ENCODE results near the gene PLD1. TPM values are rescaled to one million over a fixed set of nuclear protein-coding genes. Genes with fewer than 3 reads are reported as not detected.

The PLD1 gene
- total RNA-seq, 4 donors from 2014 or later, result 15.3 to 55.9 (median 45.4) TPM

- WGBS, 2 donors, result 74 to 75% methylated on average over 10 of the region's 10 CpGs
- Histone ChIP-seq H3K27me3 (no peaks in the 10 kb centered on the region), H3K36me3 (no peaks in the 10 kb centered on the region), H3K4me1 (peaks cover 0 to 43% (median 6%) of the 10 kb centered on the region in 4 donors), H3K9me3 (no peaks in the 10 kb centered on the region), H3K27ac (no peak overlapping the region), H3K4me3 (no peak overlapping the region)
- no peak for DNase-seq (ENCODE audit: low spot score in 2 of 2)
- TF ChIP-seq EP300 (IDR thresholded peaks at IDR 0.05) (no peak), POLR2A (IDR thresholded peaks at IDR 0.05) (no peak), CTCF (IDR thresholded peaks at IDR 0.05) (no peak)
Observed at GRCh38 chr3:171827836-171828458, 17.7 kb upstream of the PLD1 start.

GRCh38 chr3:171827385-171827784 lies 17.1 kb upstream of the PLD1 start:
- Histone ChIP-seq H3K27ac (no peak overlapping the region), H3K4me1 (peaks cover 0 to 43% (median 6%) of the 10 kb centered on the region in 4 donors), H3K9me3 (no peaks in the 10 kb centered on the region), H3K4me3 (no peak overlapping the region), H3K36me3 (no peaks in the 10 kb centered on the region), H3K27me3 (no peaks in the 10 kb centered on the region)
- DNase-seq (ENCODE audit: low spot score in 2 of 2), result no peak
- no peak for TF ChIP-seq EP300 (IDR thresholded peaks at IDR 0.05)
- TF ChIP-seq POLR2A (IDR thresholded peaks at IDR 0.05), result no peak
- no peak for TF ChIP-seq CTCF (IDR thresholded peaks at IDR 0.05)
- WGBS, 2 donors, result 93 to 98% methylated on average over 3 of the region's 3 CpGs

- peak overlapping the region in 3 of 4 donors; percentile 23 to 66 (median 60) for H3K27ac ChIP-seq
- no peaks in the 10 kb centered on the region for H3K9me3 ChIP-seq
- no peaks in the 10 kb centered on the region for H3K27me3 ChIP-seq
- no peaks in the 10 kb centered on the region for H3K36me3 ChIP-seq
- H3K4me1 ChIP-seq, result peaks cover 0 to 39% (median 5%) of the 10 kb centered on the region in 4 donors
- DNase-seq (ENCODE audit: low spot score in 2 of 2), result peak in 1 of 2 donors; percentile 57
- 52 to 54% methylated on average over 5 of the region's 5 CpGs for WGBS, 2 donors
- no peak overlapping the region for H3K4me3 ChIP-seq
- no peak for TF ChIP-seq CTCF (IDR thresholded peaks at IDR 0.05)
- peak in 1 of 2 donors; percentile 89 for TF ChIP-seq EP300 (IDR thresholded peaks at IDR 0.05)
Observed at GRCh38 chr3:171825222-171825828, 15.0 kb upstream of the PLD1 start.

GRCh38 chr3:171824824-171825221 lies 14.5 kb upstream of the PLD1 start:
- no peaks in the 10 kb centered on the region for H3K9me3 ChIP-seq
- 83 to 92% methylated on average over 7 of the region's 7 CpGs for WGBS, 2 donors
- TF ChIP-seq EP300 (IDR thresholded peaks at IDR 0.05) (no peak), POLR2A (IDR thresholded peaks at IDR 0.05) (no peak), CTCF (IDR thresholded peaks at IDR 0.05) (no peak)
- no peak overlapping the region for H3K4me3 ChIP-seq
- peaks cover 0 to 34% (median 3%) of the 10 kb centered on the region in 4 donors for H3K4me1 ChIP-seq
- H3K36me3 ChIP-seq, result no peaks in the 10 kb centered on the region
- no peak for DNase-seq (ENCODE audit: low spot score in 2 of 2)
- H3K27ac ChIP-seq, result peak overlapping the region in 3 of 4 donors; percentile 23 to 66 (median 60)
- no peaks in the 10 kb centered on the region for H3K27me3 ChIP-seq

- 80 to 81% methylated on average over 6 of the region's 6 CpGs for WGBS, 2 donors
- Histone ChIP-seq H3K4me1 (peaks cover 0 to 27% (median 0%) of the 10 kb centered on the region in 4 donors), H3K27me3 (no peaks in the 10 kb centered on the region), H3K9me3 (no peaks in the 10 kb centered on the region), H3K27ac (peak overlapping the region in 1 of 4 donors; percentile 60), H3K36me3 (no peaks in the 10 kb centered on the region), H3K4me3 (no peak overlapping the region)
- no peak for DNase-seq (ENCODE audit: low spot score in 2 of 2)
- no peak for TF ChIP-seq CTCF (IDR thresholded peaks at IDR 0.05)
- TF ChIP-seq EP300 (IDR thresholded peaks at IDR 0.05), result no peak
- no peak for TF ChIP-seq POLR2A (IDR thresholded peaks at IDR 0.05)
Observed at GRCh38 chr3:171824116-171824515, 13.8 kb upstream of the PLD1 start.

All from tibial nerve (tissue), 4 donors.